GM12878 (cell line): ENCODE results near the gene COX7C. TPM values are rescaled to one million over a fixed set of nuclear protein-coding genes. Genes with fewer than 3 reads are reported as not detected.

Source experiments
- ATAC-seq: fragments of 200-7000 bp; cut with Tn5 transposase; 3 replicates; pipeline ENCODE4 v1.9.1; 2020; ENCODE audit warnings: mild to moderate bottlenecking, moderate library complexity
- BruUV-seq: library from RNA; stranded (reverse); fragments of 400-500 nt; replicated peaks from 2 replicates; lab custom pipeline; 2021; lab: Mats Ljungman, UMichigan
- CTCF ChIA-PET: fragments of 300-600 bp; sonication (Branson Sonifier 250); formaldehyde crosslinking; extraction: SDS; loops from one replicate; lab custom pipeline; 2021; ENCODE audit warnings: inconsistent platforms; lab: Yijun Ruan, JAX
- POLR2A ChIA-PET: fragments of 350-600 bp; formaldehyde crosslinking; extraction: SDS; loops from one replicate; lab custom pipeline; 2021; ENCODE audit warnings: inconsistent platforms; lab: Charles Lee
- RAD21 ChIA-PET: fragments of 300-600 bp; sonication (Branson Sonifier 250); formaldehyde crosslinking; loops from one replicate; lab custom pipeline; 2023; ENCODE audit warnings: antibody characterized with exemption; ENCODE audit not compliant: unreplicated experiment; lab: Charles Lee
- SMC1A ChIA-PET: fragments of 300-600 bp; sonication (Branson Sonifier 250); formaldehyde crosslinking; loops from one replicate; lab custom pipeline; 2023; ENCODE audit not compliant: unreplicated experiment, uncharacterized antibody; lab: Charles Lee
- DNase-seq: peaks from one replicate; pipeline ENCODE4 v3.0.0-alpha.2; 2011; ENCODE audit warnings: low read depth, low spot score
- FAIRE-seq: peaks from 3 replicates; lab custom pipeline; 2011; peaks lifted over from hg19 to GRCh38; lab: Jason Lieb, UNC
- H2AFZ ChIP-seq: 2 replicates; pipeline ENCODE4 v1.6.0; 2011; ENCODE audit warnings: low read depth, low read length, control low read depth; ENCODE audit not compliant: control insufficient read depth
- H3K27ac ChIP-seq: 2 replicates; pipeline ENCODE4 v1.5.1; 2011; ENCODE audit warnings: control low read depth; ENCODE audit not compliant: control insufficient read depth, insufficient read depth
- H3K27me3 ChIP-seq, 2 experiments: replicated peaks in 1 of 2; 2 replicates each; pipeline versions ENCODE4 v1.6.0 to v1.6.1; 2011; ENCODE audit warnings: low read length in 1 of 2; ENCODE audit not compliant: control insufficient read depth in 2 of 2, insufficient read depth in 2 of 2
- H3K36me3 ChIP-seq, 2 experiments: 2 replicates each; pipeline ENCODE4 v1.5.1; 2011; ENCODE audit warnings: low read length in 1 of 2; ENCODE audit not compliant: control insufficient read depth in 2 of 2, insufficient read depth in 2 of 2
- H3K4me1 ChIP-seq: 2 replicates; pipeline ENCODE4 v1.6.1; 2011; ENCODE audit warnings: mild to moderate bottlenecking, low read length, moderate library complexity, mixed read lengths; ENCODE audit not compliant: control insufficient read depth, insufficient read depth
- H3K4me2 ChIP-seq: 2 replicates; pipeline ENCODE4 v1.6.0; 2011; ENCODE audit warnings: control low read depth; ENCODE audit not compliant: control insufficient read depth, insufficient read depth
- H3K4me3 ChIP-seq: fragments of 200-600 bp; sonication (generic); 2 replicates; pipeline ENCODE4 v1.5.1; 2016
- H3K79me2 ChIP-seq: 2 replicates; pipeline ENCODE4 v1.6.0; 2011; ENCODE audit warnings: low read length; ENCODE audit not compliant: control insufficient read depth, insufficient read depth
- H3K9ac ChIP-seq: 2 replicates; pipeline ENCODE4 v1.8.0; 2011; ENCODE audit warnings: low read length, control low read depth, mixed read lengths; ENCODE audit not compliant: control insufficient read depth, insufficient read depth
- H3K9me3 ChIP-seq: replicated peaks from 3 replicates; pipeline ENCODE4 v1.5.1; 2011; ENCODE audit warnings: mild to moderate bottlenecking, low read length; ENCODE audit not compliant: control insufficient read depth, insufficient read depth
- H4K20me1 ChIP-seq: 2 replicates; pipeline ENCODE4 v1.6.0; 2011; ENCODE audit not compliant: control insufficient read depth, insufficient read depth
- CBX5 ChIP-seq: sonication (generic); IDR thresholded peaks from 2 replicates; pipeline ENCODE4 v1.6.1; 2016; ENCODE audit warnings: low read depth, moderate library complexity, mild to moderate bottlenecking, inconsistent platforms
- ESRRA ChIP-seq: IDR thresholded peaks from 2 replicates; pipeline ENCODE4 v1.6.1; 2012; ENCODE audit warnings: mild to moderate bottlenecking, low read length, improper control_type of control experiment
- HCFC1 ChIP-seq: fragments of 150-350 bp; IDR thresholded peaks from 2 replicates; pipeline ENCODE4 v1.6.1; 2014; ENCODE audit warnings: low read length
- IKZF2 ChIP-seq, 2 experiments: fragments of 450-650 bp; IDR thresholded peaks; 2 replicates each; pipeline ENCODE4 v1.6.1; 2017; ENCODE audit warnings: mild to moderate bottlenecking in 2 of 2, moderate library complexity in 2 of 2
- IRF4 ChIP-seq: IDR thresholded peaks from 2 replicates; pipeline ENCODE4 v1.6.1; 2011; ENCODE audit warnings: low read depth, low read length
- JUND ChIP-seq: IDR thresholded peaks from 2 replicates; pipeline ENCODE4 v1.6.1; 2012; ENCODE audit warnings: low read depth, mild to moderate bottlenecking, low read length, improper control_type of control experiment, moderate library complexity
- MYC ChIP-seq: IDR thresholded peaks from 2 replicates; pipeline ENCODE4 v1.6.1; 2011; ENCODE audit warnings: mild to moderate bottlenecking, low read length, moderate library complexity, inconsistent platforms; ENCODE audit not compliant: insufficient read depth, insufficient replicate concordance, insufficient read length, severe bottlenecking
- PAX8 ChIP-seq: fragments of 450-650 bp; IDR thresholded peaks from 2 replicates; pipeline ENCODE4 v1.6.1; 2017; ENCODE audit warnings: mild to moderate bottlenecking, moderate library complexity
- PBX3 ChIP-seq: IDR thresholded peaks from 2 replicates; pipeline ENCODE4 v1.6.1; 2011; ENCODE audit warnings: mild to moderate bottlenecking, low read depth, low read length, moderate library complexity; ENCODE audit not compliant: insufficient replicate concordance
- RFX5 ChIP-seq: IDR thresholded peaks from 2 replicates; pipeline ENCODE4 v1.6.1; 2011; ENCODE audit warnings: low read depth, low read length, improper control_type of control experiment
- SMARCA5 ChIP-seq: fragments of 450-650 bp; IDR thresholded peaks from 2 replicates; pipeline ENCODE4 v1.6.1; 2017; ENCODE audit warnings: mild to moderate bottlenecking
- STAT1 ChIP-seq: fragments of 450-650 bp; conservative IDR thresholded peaks from 2 replicates; pipeline ENCODE4 v1.6.1; 2014; ENCODE audit warnings: antibody characterized with exemption, mild to moderate bottlenecking
- ZNF207 ChIP-seq: fragments of 450-650 bp; IDR thresholded peaks from 2 replicates; pipeline ENCODE4 v1.6.1; 2014; ENCODE audit warnings: antibody characterized with exemption, mild to moderate bottlenecking, borderline replicate concordance
- ZNF274 ChIP-seq: IDR thresholded peaks from one replicate; pipeline ENCODE4 v1.8.0; 2011; ENCODE audit not compliant: insufficient read length, insufficient read depth
- WGBS: methylation state at CpG from one replicate; pipeline ENCODE4 v1.1.6; 2016; ENCODE audit warnings: low lambda C conversion rate; ENCODE audit not compliant: insufficient replicate concordance, insufficient coverage; ENCODE audit errors: missing lambda C conversion rate; 5-methylcytosine and 5-hydroxymethylcytosine counted together
- in situ Hi-C: fragments of 300-500 bp; cut with MboI; formaldehyde crosslinking; loops from 9 replicates; pipeline ENCODE4 v1.14.3; 2018; ENCODE audit warnings: mixed read lengths
- intact Hi-C: fragments of 100-400 bp; cut with micrococcal nuclease; formaldehyde crosslinking; loops from one replicate; pipeline ENCODE4 v1.14.2; 2022; ENCODE audit not compliant: unreplicated experiment
- polyA plus RNA-seq, 11 experiments: library from polyadenylated mRNA; depleted of rRNA in 4 of 11; unstranded in 6 of 11; stranded (reverse) in 5 of 11; fragments of >200 nt; fragmentation: Nextera tagmentation in 4 of 11; fragmentation: Illumina TruSeq in 1 of 11; extraction: Ambion mirVana in 4 of 11; extraction: Trizol in 1 of 11; gene quantifications; 1 replicate in 1 of 11; 2 replicates in 10 of 11; pipeline versions ENCODE4 v1.2.1 to v1.2.3, GENCODE V29; 2011 to 2016; ENCODE audit warnings: inconsistent platforms in 2 of 11, missing spikeins in 2 of 11, low read depth in 1 of 11
- total RNA-seq, 4 experiments: library from RNA; depleted of rRNA in 3 of 4; stranded (reverse); fragments of >200 nt in 3 of 4; fragmentation: Illumina TruSeq in 1 of 4; extraction: Trizol in 1 of 4; gene quantifications; 2 replicates each; pipeline versions ENCODE4 v1.2.1 to v1.2.3, GENCODE V29; 2013 to 2021
- TF ChIP-seq, protein P1 (sequence below): fragments of 450-650 bp; formaldehyde crosslinking; IDR thresholded peaks from 2 replicates; pipeline ENCODE4 v1.4.0; 2022; ENCODE audit warnings: mild to moderate bottlenecking, moderate library complexity

Gene COX7C
- total and polyA plus RNA-seq, 10 of the 15 experiments (the other 5 are each of a cell fraction or from before 2014, with no cell fraction given): 484 to 1,591 (median 883) TPM

DNA sequence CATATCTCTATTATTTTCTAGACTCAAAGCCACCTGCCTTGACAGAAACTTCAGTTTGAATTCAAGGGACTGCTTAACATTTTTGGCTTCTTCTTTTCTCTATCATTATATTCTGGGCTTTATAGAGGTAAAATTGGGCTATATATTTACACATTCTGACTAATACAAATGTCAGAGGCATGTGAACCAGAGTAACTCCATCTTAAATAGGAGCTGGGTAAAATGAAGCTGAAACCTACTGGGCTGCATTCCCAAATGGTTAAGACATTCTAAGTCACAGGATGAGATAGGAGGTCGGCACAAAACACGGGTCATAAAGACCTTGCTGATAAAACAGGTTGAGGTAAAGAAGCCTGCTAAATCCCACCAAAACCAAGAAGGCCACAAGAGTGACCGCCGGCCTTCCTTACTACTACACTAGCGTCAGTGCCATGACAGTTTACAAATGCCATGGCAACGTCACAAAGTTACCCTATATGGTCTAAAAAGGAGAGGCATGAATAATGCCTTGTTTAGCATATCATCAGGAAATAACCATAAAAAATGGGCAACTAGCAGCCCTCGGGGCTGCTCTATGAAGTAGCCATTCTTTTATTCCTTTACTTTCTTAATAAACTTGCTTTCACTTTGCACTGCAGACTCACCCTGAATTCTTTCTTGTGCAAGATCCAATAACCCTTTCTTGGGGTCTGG is 44.8 kb upstream of the COX7C start:
- no peaks in the 10 kb centered on the region for H3K79me2 ChIP-seq
- BruUV-seq: no TSS peak
- no peaks in the 10 kb centered on the region for H3K4me1 ChIP-seq
- H3K9ac ChIP-seq: no peak overlapping the region
- H3K27ac ChIP-seq: no peak overlapping the region
- in situ Hi-C loops (no loop called here), intact Hi-C loops (no loop called here)
- no peaks in the 10 kb centered on the region for H3K36me3 ChIP-seq
- no peak overlapping the region for H2AFZ ChIP-seq
- H3K4me3 ChIP-seq: no peak overlapping the region
- DNase-seq: no peak
- no peaks in the 10 kb centered on the region for H3K9me3 ChIP-seq
- RAD21 ChIA-PET: no interaction called here
- FAIRE-seq: no peak
- no peaks in the 10 kb centered on the region for H4K20me1 ChIP-seq
- WGBS: 42% methylated on average over 7 of the region's 7 CpGs
- TF ChIP-seq RFX5 (no peak), IRF4 (no peak)
- SMC1A ChIA-PET: no interaction called here
- H3K27me3 ChIP-seq: no peaks in the 10 kb centered on the region
- no peak overlapping the region for H3K4me2 ChIP-seq
- CTCF ChIA-PET: no interaction called here
- ATAC-seq: no peak
- POLR2A ChIA-PET: no interaction called here

- H3K27ac ChIP-seq: no peak overlapping the region
- in situ Hi-C loops: no loop called here
- ChIA-PET SMC1A (no interaction called here), CTCF (no interaction called here), POLR2A (no interaction called here)
- DNase-seq (no peak), FAIRE-seq (no peak), ATAC-seq (no peak)
- BruUV-seq: no TSS peak
- intact Hi-C loops: no loop called here
- no peaks in the 10 kb centered on the region for H3K27me3 ChIP-seq
- no peaks in the 10 kb centered on the region for H4K20me1 ChIP-seq
- no peak overlapping the region for H3K4me3 ChIP-seq
- H3K79me2 ChIP-seq: no peaks in the 10 kb centered on the region
- H3K9ac ChIP-seq: no peak overlapping the region
- H2AFZ ChIP-seq: no peak overlapping the region
- WGBS: 23% methylated on average over 3 of the region's 3 CpGs
- no peak for TF ChIP-seq CBX5
- TF ChIP-seq, protein P1, sequence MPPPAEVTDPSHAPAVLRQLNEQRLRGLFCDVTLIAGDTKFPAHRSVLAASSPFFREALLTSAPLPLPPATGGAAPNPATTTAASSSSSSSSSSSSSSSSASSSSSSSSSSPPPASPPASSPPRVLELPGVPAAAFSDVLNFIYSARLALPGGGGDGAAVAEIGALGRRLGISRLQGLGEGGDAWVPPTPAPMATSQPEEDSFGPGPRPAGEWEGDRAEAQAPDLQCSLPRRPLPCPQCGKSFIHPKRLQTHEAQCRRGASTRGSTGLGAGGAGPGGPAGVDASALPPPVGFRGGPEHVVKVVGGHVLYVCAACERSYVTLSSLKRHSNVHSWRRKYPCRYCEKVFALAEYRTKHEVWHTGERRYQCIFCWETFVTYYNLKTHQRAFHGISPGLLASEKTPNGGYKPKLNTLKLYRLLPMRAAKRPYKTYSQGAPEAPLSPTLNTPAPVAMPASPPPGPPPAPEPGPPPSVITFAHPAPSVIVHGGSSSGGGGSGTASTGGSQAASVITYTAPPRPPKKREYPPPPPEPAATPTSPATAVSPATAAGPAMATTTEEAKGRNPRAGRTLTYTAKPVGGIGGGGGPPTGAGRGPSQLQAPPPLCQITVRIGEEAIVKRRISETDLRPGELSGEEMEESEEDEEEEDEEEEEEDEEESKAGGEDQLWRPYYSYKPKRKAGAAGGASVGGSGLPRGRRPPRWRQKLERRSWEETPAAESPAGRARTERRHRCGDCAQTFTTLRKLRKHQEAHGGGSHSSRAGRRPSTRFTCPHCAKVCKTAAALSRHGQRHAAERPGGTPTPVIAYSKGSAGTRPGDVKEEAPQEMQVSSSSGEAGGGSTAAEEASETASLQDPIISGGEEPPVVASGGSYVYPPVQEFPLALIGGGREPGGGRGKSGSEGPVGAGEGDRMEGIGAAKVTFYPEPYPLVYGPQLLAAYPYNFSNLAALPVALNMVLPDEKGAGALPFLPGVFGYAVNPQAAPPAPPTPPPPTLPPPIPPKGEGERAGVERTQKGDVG: no peak
- TF ChIP-seq PAX8: no peak
- TF ChIP-seq PBX3: no peak
- TF ChIP-seq MYC: no peak
- TF ChIP-seq ZNF207: no peak
- no peak for TF ChIP-seq ZNF274
- no peak for TF ChIP-seq SMARCA5
- TF ChIP-seq JUND: no peak
- TF ChIP-seq HCFC1: no peak
- no peak for TF ChIP-seq STAT1
- TF ChIP-seq IKZF2 (IDR thresholded peaks at IDR 0.05): no peak
- no peak for TF ChIP-seq ESRRA
- TF ChIP-seq, all 136 proteins: peak for 0
- no peaks in the 10 kb centered on the region for H3K36me3 ChIP-seq
- no peaks in the 10 kb centered on the region for H3K9me3 ChIP-seq
- no peak overlapping the region for H3K4me2 ChIP-seq
- RAD21 ChIA-PET: interaction anchor here (0.7 kb wide), 1 partner anchor 329 kb away, joined by 3 read pairs; no protein-coding TSS in a partner anchor
- no peaks in the 10 kb centered on the region for H3K4me1 ChIP-seq
Observed at GRCh38 chr5:86579502-86579901, 38.2 kb upstream of the COX7C start.
